ENCODE measurements around the gene ZNF333. TPM values are rescaled to one million over a fixed set of nuclear protein-coding genes. Genes with fewer than 3 reads are reported as not detected.

ZNF333 gene
- total RNA-seq, 1 experiment from 2014 or later = 6.8 TPM

DNA sequence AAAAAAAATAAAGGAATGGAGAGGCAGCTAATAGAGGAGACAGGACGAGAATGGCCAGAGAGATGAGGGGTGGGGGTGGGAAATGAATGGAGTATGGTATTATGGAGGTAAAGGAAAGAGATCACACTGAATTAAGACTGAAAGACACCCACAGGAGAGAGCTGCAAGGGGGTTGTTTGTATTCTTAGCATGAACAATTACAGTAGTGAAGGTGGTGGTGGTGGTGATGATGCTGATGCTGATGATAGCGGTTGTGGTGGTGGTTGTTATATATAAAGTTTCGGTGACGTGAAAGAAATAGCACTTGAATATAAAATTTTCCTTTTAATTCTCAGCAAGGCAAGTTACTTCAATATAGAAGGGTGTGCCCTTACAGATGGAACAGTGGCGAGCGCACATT, 12.4 kb upstream of the ZNF333 start:
- Histone ChIP-seq H3K36me3 (replicated peaks; ENCODE audit: control insufficient read depth, insufficient read depth, low read length) (no peaks in the 10 kb centered on the region), H3K4me3 (ENCODE audit: insufficient read depth, low read depth, low read length) (no peak overlapping the region), H3K27me3 (ENCODE audit: control insufficient read depth, insufficient read depth, low read length) (no peaks in the 10 kb centered on the region)
- DNase-seq = no peak

DNA sequence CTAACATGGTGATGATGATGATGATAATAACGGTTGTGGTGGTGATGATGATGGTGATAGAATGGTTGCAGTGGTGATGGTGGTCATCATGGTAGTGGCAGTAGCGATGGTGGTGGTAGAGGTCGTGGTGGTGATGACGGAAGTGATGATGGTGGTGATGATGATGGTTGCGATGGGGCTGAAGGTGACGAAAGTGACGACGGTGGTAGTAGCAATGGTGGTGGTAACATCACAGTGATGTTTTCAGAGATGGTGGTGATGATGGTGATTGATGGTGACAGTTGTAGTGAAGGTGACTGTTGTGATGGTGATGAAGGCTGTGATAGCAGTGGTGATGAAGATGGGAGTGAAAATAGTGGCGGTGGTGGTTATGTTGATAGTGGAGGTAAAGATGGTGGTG, 11.6 kb upstream of the ZNF333 start:
- no peak overlapping the region for H3K4me3 ChIP-seq (ENCODE audit: insufficient read depth, low read depth, low read length)
- H3K36me3 ChIP-seq (replicated peaks; ENCODE audit: control insufficient read depth, insufficient read depth, low read length) = no peaks in the 10 kb centered on the region
- no peak for DNase-seq
- no peaks in the 10 kb centered on the region for H3K27me3 ChIP-seq (ENCODE audit: control insufficient read depth, insufficient read depth, low read length)

GRCh38 chr19:14682084-14682483, 7.8 kb upstream of the ZNF333 start:
- Histone ChIP-seq H3K36me3 (replicated peaks; ENCODE audit: control insufficient read depth, insufficient read depth, low read length) (no peaks in the 10 kb centered on the region), H3K27me3 (ENCODE audit: control insufficient read depth, insufficient read depth, low read length) (no peaks in the 10 kb centered on the region), H3K4me3 (ENCODE audit: insufficient read depth, low read depth, low read length) (no peak overlapping the region)
- DNase-seq = no peak

- Histone ChIP-seq H3K27me3 (ENCODE audit: control insufficient read depth, insufficient read depth, low read length) (no peaks in the 10 kb centered on the region), H3K4me3 (ENCODE audit: insufficient read depth, low read depth, low read length) (no peak overlapping the region), H3K36me3 (replicated peaks; ENCODE audit: control insufficient read depth, insufficient read depth, low read length) (no peaks in the 10 kb centered on the region)
- DNase-seq = no peak
Observed at GRCh38 chr19:14683439-14683838, 6.4 kb upstream of the ZNF333 start.

GRCh38 chr19:14686411-14686810, 3.4 kb upstream of the ZNF333 start:
- no peak for DNase-seq
- H3K4me3 ChIP-seq (ENCODE audit: insufficient read depth, low read depth, low read length) = no peak overlapping the region
- no peaks in the 10 kb centered on the region for H3K27me3 ChIP-seq (ENCODE audit: control insufficient read depth, insufficient read depth, low read length)
- no peaks in the 10 kb centered on the region for H3K36me3 ChIP-seq (replicated peaks; ENCODE audit: control insufficient read depth, insufficient read depth, low read length)

DNA sequence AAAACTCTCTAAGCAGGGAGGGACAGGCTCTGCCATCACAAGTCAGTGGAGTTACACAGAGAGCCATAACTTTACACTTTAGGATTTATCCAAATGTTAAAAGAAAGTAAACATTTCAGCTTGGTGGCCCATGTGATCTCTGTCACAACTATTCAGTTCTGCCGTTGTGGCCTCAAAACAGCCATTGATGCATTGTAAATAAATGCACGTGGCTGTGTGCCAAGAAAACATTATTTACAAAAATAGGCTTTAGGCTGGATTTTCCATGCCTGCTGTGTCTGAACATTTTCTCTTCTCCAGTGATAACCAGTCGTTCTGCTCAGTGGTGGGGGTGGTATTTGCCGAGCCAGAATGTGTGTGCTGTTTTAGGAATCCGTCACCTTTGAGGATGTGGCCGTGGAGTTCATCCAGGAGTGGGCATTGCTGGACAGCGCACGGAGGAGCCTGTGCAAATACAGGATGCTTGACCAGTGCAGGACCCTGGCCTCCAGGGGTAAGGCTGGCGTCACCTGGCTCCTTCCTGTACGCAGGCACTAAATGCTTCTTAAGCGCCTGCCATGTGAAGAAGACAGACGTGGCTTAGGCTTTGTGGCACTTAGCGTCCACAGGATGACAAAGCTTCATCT, 4.9 kb downstream of the ZNF333 start:
- H3K27me3 ChIP-seq (ENCODE audit: control insufficient read depth, insufficient read depth, low read length) = no peaks in the 10 kb centered on the region
- DNase-seq = no peak
- H3K4me3 ChIP-seq (ENCODE audit: insufficient read depth, low read depth, low read length) = no peak overlapping the region
- peaks cover 11% of the 10 kb centered on the region for H3K36me3 ChIP-seq (replicated peaks; ENCODE audit: control insufficient read depth, insufficient read depth, low read length)

GRCh38 chr19:14695471-14695870, 5.6 kb downstream of the ZNF333 start:
- Histone ChIP-seq H3K36me3 (replicated peaks; ENCODE audit: control insufficient read depth, insufficient read depth, low read length) (peaks cover 13% of the 10 kb centered on the region), H3K4me3 (ENCODE audit: insufficient read depth, low read depth, low read length) (no peak overlapping the region), H3K27me3 (ENCODE audit: control insufficient read depth, insufficient read depth, low read length) (no peaks in the 10 kb centered on the region)
- no peak for DNase-seq

DNA sequence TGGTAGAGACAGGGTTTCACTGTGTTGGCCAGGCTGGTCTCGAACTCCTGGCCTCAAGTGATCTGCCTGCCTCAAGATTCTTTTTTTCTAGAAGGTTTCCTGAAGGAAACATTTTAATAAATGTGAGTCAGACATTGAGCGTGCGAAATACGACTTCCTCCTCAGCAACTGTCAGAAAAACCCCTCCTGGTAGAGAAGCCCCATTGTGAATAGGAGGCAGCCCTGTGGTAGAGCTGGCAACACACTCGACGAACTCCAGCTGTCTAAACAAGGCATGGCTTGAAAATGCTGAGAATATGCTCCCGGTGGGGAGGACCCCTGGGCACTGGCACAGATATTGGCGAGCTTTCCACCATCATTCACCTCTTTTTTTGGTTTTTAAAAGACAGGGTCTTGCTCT, 9.8 kb downstream of the ZNF333 start:
- no peaks in the 10 kb centered on the region for H3K27me3 ChIP-seq (ENCODE audit: control insufficient read depth, insufficient read depth, low read length)
- DNase-seq = no peak
- no peak overlapping the region for H3K4me3 ChIP-seq (ENCODE audit: insufficient read depth, low read depth, low read length)
- peaks cover 23% of the 10 kb centered on the region for H3K36me3 ChIP-seq (replicated peaks; ENCODE audit: control insufficient read depth, insufficient read depth, low read length)

- Histone ChIP-seq H3K4me3 (ENCODE audit: insufficient read depth, low read depth, low read length) (no peak overlapping the region), H3K36me3 (replicated peaks; ENCODE audit: control insufficient read depth, insufficient read depth, low read length) (peaks cover 17% of the 10 kb centered on the region), H3K27me3 (ENCODE audit: control insufficient read depth, insufficient read depth, low read length) (no peaks in the 10 kb centered on the region)
- DNase-seq = no peak
Observed at GRCh38 chr19:14700711-14701375, 11.0 kb downstream of the ZNF333 start.

GRCh38 chr19:14703833-14704232, 14.0 kb downstream of the ZNF333 start:
- peaks cover 23% of the 10 kb centered on the region for H3K36me3 ChIP-seq (replicated peaks; ENCODE audit: control insufficient read depth, insufficient read depth, low read length)
- H3K27me3 ChIP-seq (ENCODE audit: control insufficient read depth, insufficient read depth, low read length) = no peaks in the 10 kb centered on the region
- no peak for DNase-seq
- H3K4me3 ChIP-seq (ENCODE audit: insufficient read depth, low read depth, low read length) = no peak overlapping the region

GRCh38 chr19:14704450-14704849, 14.6 kb downstream of the ZNF333 start:
- Histone ChIP-seq H3K4me3 (ENCODE audit: insufficient read depth, low read depth, low read length) (no peak overlapping the region), H3K36me3 (replicated peaks; ENCODE audit: control insufficient read depth, insufficient read depth, low read length) (peaks cover 24% of the 10 kb centered on the region), H3K27me3 (ENCODE audit: control insufficient read depth, insufficient read depth, low read length) (no peaks in the 10 kb centered on the region)
- no peak for DNase-seq

GRCh38 chr19:14715841-14716240, 26.0 kb downstream of the ZNF333 start:
- peaks cover 17% of the 10 kb centered on the region for H3K36me3 ChIP-seq (replicated peaks; ENCODE audit: control insufficient read depth, insufficient read depth, low read length)
- no peak for DNase-seq
- H3K4me3 ChIP-seq (ENCODE audit: insufficient read depth, low read depth, low read length) = no peak overlapping the region
- H3K27me3 ChIP-seq (ENCODE audit: control insufficient read depth, insufficient read depth, low read length) = no peaks in the 10 kb centered on the region

GRCh38 chr19:14718522-14719116, 28.8 kb downstream of the ZNF333 start:
- H3K27me3 ChIP-seq (ENCODE audit: control insufficient read depth, insufficient read depth, low read length) = no peaks in the 10 kb centered on the region
- peaks cover 17% of the 10 kb centered on the region for H3K36me3 ChIP-seq (replicated peaks; ENCODE audit: control insufficient read depth, insufficient read depth, low read length)
- no peak overlapping the region for H3K4me3 ChIP-seq (ENCODE audit: insufficient read depth, low read depth, low read length)
- DNase-seq = no peak

DNA sequence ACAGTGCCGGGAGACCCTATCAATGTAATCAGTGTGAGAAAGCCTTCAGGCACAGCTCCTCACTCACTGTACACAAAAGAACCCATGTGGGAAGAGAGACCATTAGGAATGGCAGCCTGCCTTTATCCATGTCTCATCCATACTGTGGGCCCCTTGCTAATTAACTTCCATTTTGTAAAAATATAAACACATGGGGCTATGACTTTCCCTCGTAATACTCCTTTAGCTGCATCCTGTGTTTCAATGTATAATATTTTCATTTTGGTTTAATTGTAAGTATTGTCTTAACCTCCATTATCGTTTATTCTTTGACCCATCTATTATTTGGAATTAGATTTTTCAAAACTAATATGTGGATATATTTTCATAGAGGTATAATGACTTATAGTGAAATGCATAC, 29.3 kb downstream of the ZNF333 start:
- no peak for DNase-seq
- H3K4me3 ChIP-seq (ENCODE audit: insufficient read depth, low read depth, low read length) = no peak overlapping the region
- peaks cover 17% of the 10 kb centered on the region for H3K36me3 ChIP-seq (replicated peaks; ENCODE audit: control insufficient read depth, insufficient read depth, low read length)
- no peaks in the 10 kb centered on the region for H3K27me3 ChIP-seq (ENCODE audit: control insufficient read depth, insufficient read depth, low read length)

DNA sequence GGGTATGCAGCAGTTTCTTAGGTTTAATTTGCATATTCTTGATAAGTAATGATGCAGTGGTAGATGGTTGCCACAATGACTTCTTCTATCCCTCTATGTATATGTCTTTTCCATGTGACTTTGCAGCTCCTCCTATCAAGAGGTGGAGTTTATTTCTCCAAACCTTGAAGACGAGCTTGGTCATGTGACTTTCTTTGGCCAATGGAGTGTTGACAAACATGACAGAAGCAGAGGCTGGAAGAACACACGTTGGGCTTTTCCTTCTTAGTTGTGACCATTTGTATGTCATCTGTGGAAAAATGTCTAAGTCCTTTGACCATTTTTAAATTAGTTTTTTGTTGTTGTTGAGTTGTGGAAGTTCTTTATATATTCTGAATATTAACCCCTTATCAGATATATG, 32.3 kb downstream of the ZNF333 start:
- no peak for DNase-seq
- H3K27me3 ChIP-seq (ENCODE audit: control insufficient read depth, insufficient read depth, low read length) = no peaks in the 10 kb centered on the region
- H3K4me3 ChIP-seq (ENCODE audit: insufficient read depth, low read depth, low read length) = no peak overlapping the region
- peaks cover 11% of the 10 kb centered on the region for H3K36me3 ChIP-seq (replicated peaks; ENCODE audit: control insufficient read depth, insufficient read depth, low read length)

All from H7 (cell line).